ENCODE measurements around the gene COL5A3.
"Not testable (repeated sequence)": the region's sequence is repeated elsewhere in the genome, so short reads cannot be mapped to it uniquely, and the experiment has no call there.

COL5A3 gene

DNA sequence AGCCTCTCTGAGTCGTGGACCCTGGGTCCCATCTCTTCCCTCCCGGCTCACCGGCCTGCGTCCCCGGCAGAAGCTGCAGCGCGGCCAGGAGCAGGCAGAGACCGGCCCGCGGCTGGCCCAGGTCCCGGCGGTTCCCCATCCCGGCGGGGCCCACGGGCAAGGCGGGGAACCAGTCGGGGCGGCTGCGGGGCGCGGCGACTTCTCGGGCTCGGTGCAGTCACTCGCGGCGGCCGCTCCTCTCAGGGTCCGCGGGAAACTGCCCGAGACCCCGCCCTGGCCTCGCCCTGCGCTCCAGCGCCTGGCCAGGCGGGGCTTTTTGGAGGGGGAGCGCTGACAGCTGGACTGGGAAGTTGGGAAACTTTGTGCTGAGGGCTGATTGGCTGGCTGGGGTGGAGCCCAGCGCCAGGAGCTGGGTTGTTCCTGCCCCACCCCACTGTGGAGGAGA, at the start of gene COL5A3:
Gene COL5A3 (minus strand): TSS at position 258 of the 445 bp plus-strand sequence. CDS start 119 bp downstream, at position 139.
- no peak for DNase-seq (ENCODE audit: low read depth in 2 of 2)

DNA sequence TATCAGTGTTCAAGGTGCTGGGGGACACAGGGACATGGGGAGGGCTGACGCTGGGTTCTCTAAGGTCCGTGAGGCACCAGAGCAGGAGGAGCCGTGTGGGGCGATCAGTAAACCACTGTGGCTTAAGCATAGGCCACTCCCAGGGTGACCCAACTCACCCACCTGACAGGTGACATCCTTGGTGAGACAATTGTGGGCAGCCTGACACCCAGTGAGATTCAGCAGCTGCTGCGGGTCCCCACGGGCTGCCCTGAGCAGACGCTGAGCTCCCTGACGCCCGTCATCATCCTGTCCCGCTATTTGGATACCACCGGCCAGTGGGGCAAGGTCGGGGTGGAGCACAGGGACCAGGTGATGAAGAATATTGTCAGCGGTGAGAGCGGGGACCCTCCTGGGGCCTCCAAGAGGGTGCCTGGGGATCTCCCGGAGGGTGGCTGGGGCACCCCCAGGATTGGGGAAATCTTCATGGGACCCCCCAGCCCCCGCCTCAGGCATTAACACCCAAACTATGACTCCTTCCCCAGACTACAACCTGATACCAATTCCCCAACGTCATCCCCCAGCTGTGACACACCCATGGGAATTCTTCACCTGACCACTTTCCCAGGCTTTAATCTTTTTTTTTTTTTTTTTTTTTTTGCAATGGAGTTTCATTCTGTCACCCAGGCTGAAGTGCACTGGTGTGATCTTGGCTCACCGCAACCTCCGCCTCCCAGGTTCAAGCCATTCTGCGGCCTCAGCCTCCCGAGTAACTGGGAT, 42.5 kb upstream of the COL5A3 start:
- DNase-seq (ENCODE audit: low read depth in 2 of 2): no peak

GRCh38 chr19:10049626-10050025, 39.3 kb upstream of the COL5A3 start:
- DNase-seq (ENCODE audit: low read depth in 2 of 2): no peak

GRCh38 chr19:10045371-10045770, 35.1 kb upstream of the COL5A3 start:
- DNase-seq (ENCODE audit: low read depth in 2 of 2): no peak

DNA sequence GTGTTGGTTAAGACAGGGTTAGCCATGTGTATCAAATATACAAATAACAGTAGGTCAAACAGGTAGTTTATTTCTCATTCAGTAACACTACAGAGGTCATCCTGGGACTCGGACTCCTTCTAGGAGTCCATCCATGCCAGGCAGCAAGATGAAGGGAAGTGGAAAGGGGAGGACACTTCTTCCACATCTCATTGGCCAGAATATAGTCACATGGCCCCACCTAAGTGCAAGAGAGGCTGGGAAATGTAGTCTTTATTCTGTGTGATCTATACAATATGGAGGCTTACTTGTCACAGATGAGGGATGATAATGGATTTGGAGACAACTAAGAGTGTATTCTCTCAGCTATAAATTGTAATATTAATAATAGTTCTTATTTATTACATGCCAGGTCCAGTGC, 34.1 kb upstream of the COL5A3 start:
- DNase-seq (ENCODE audit: low read depth in 2 of 2): no peak

DNA sequence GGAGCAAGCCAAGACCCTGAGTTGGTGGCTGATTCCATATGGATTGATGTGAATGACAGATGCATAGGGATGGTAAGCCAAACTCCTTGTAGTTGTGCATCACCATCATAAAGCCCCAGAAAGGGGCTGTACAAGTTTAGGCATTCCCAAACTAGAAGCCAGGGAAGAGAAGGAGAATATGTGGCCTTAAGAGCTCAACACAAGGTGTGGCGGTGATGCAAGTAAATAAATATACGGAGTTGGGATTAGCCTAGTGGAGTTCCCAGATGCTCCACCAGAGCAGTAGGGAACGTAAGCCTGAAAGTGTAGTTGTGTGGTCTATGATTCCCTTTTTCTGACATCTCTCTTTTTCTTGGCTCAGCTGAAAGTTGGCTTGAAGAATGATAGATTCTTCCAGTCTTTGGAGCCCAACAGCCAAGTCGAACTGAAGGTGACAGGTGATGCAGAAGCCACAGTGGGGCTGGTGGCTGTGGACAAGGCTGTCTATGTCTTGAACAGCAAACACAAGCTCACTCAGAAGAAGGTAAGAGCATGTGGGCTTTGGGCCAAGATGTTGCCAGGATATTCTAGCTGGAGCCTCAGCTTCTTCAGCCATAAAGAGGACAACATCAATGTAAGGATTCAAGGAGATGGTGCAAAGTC, 33.1 kb upstream of the COL5A3 start:
- no peak for DNase-seq (ENCODE audit: low read depth in 2 of 2)

- DNase-seq (ENCODE audit: low read depth in 2 of 2): no peak
Observed at GRCh38 chr19:10037809-10038208, 27.5 kb upstream of the COL5A3 start.

DNA sequence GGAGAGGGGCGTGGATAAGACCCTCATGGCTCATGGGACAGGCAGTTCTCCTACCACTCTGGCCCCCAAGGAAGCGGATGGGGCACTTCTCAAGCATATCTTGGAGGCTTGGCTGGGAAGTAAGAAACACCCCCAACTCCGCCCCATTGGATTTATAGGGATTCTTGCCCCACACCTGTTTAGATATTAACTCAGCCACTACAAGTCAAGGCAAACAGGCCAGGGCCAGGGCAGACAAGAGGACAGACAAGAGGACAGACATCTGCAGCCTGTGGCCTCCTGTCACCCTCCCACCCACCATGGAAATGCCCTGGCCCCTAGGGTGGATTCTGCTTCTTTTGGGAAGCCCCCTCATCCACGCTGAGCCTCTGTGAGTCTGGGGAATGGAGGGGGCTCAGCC, 27.1 kb upstream of the COL5A3 start:
- DNase-seq (ENCODE audit: low read depth in 2 of 2): no peak

DNA sequence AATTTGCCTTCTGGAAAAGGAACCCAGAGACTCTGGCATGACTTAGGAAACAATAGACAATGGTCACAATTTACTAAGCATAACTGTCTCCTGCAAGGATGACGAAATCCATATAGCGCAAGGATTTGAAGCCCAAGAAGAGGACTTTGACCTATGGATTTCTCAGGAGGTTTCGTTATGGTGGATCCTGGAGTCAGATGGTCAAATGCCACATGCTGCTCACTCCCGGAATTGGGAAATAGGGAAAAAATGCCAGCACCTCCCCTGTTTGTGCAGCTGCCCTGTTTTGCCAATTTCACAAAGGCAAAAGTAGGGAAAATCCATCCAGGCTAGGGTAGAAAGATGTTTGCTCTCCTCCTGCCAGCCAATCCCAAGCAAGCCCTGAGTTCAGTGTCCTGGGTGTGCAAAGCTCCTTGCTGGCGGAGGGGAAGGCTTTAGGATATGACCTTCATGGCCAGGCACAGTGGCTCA, 26.3 kb upstream of the COL5A3 start:
- DNase-seq (ENCODE audit: low read depth in 2 of 2): no peak

- no peak for DNase-seq (ENCODE audit: low read depth in 2 of 2)
Observed at GRCh38 chr19:10033614-10034013, 23.3 kb upstream of the COL5A3 start.

GRCh38 chr19:10027158-10027997, 17.1 kb upstream of the COL5A3 start:
- peak; percentile 64 to 71 for DNase-seq (ENCODE audit: low read depth in 2 of 2)

GRCh38 chr19:10026744-10027143, 16.4 kb upstream of the COL5A3 start:
- no peak for DNase-seq (ENCODE audit: low read depth in 2 of 2)

DNA sequence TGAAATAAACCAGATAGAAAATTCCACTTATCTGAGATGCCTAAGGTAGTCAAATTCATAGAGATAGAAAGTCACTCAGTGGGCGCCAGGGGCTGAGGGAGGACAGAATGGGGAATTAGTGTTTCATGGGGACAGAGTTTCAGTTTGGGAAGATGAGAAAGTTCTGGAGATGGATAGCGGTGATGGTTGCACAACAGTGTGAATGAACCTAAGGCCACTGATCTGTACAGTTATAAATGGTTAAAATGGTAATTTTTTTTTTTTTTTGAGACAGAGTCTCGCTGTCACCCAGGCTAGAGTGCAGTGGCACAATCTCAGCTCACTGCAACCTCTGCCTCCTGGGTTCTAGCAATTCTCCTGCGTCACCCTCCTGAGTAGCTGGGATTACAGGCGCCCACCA, 12.8 kb upstream of the COL5A3 start:
- not testable (repeated sequence) for DNase-seq (ENCODE audit: low read depth in 2 of 2)

DNA sequence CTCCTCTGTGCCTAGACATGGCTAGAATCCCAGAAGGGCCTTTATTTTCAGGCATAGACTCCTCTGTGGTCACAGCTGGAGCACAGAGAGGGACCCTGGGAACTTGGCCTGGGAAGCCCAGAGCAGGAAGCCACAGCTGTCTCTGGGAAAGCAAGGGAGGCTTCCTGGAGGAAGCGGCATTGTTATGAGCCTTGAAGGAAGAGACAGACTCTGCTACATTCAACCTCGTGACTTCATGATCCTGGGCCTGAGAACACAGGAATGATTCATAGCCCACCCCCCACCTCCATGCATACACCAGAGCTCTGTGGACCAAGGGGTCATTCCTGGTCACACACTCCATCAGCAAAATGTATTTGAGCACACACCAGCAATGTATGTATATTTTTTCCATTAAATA, 11.6 kb upstream of the COL5A3 start:
- no peak for DNase-seq (ENCODE audit: low read depth in 2 of 2)

- no peak for DNase-seq (ENCODE audit: low read depth in 2 of 2)
Observed at GRCh38 chr19:10021446-10021845, 11.1 kb upstream of the COL5A3 start.

DNA sequence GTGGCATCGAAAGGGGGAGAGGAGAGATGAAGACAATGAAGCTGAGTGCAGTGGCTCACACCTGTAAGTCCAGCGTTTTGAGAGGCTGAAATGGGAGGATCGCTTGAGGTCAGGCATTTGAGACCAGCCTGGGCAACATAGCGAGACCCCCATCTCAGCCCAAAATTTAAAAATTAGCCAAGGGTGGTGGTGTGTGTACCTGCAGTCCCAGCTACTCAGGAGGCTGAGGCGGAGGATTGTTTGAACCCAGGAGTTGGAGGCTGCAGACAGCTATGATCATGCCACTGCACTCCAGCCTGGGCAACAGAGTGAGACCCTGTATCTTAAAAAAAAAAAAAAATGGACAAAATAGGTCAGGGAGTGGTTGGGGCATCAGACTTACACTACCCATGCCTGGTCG, 10.5 kb upstream of the COL5A3 start:
- no peak for DNase-seq (ENCODE audit: low read depth in 2 of 2)

GRCh38 chr19:10019246-10019645, 8.9 kb upstream of the COL5A3 start:
- DNase-seq (ENCODE audit: low read depth in 2 of 2): no peak

DNA sequence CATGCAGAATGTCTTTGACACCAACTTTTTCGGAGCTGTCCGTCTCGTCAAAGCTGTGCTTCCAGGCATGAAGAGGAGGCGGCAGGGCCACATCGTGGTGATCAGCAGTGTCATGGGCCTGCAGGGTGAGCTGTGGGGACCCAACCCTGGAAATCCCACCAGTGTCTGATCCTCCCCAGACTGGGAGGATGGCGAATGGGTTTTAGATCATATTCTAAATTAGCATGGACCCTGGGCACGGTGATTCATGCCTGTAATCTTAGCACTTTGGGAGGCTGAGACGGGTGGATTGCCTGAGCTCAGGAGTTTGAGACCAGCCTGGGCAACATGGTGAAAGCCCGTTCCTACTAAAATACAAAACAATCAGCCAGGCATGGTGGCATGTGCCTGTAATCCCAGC, 8.5 kb upstream of the COL5A3 start:
- DNase-seq (ENCODE audit: low read depth in 2 of 2): no peak

DNA sequence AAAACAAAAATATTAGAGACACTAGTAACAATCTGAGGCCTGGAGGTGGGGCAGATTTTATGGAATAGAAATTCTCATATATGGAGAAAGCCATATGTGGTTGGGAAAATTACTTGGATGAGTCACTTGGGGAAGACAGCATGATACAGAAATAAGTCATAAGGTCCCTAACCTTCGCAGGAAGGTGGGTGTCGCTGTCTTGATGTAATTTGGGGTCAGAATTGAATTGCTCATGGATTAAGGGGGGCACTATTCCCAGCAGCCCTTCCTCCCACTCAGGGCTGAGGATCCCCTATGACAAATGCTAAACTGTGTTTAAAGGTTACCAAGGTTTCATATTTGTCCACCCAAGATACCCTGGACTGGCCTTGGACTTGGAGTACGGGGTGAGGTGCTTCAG, 8.0 kb upstream of the COL5A3 start:
- DNase-seq (ENCODE audit: low read depth in 2 of 2): no peak

DNA sequence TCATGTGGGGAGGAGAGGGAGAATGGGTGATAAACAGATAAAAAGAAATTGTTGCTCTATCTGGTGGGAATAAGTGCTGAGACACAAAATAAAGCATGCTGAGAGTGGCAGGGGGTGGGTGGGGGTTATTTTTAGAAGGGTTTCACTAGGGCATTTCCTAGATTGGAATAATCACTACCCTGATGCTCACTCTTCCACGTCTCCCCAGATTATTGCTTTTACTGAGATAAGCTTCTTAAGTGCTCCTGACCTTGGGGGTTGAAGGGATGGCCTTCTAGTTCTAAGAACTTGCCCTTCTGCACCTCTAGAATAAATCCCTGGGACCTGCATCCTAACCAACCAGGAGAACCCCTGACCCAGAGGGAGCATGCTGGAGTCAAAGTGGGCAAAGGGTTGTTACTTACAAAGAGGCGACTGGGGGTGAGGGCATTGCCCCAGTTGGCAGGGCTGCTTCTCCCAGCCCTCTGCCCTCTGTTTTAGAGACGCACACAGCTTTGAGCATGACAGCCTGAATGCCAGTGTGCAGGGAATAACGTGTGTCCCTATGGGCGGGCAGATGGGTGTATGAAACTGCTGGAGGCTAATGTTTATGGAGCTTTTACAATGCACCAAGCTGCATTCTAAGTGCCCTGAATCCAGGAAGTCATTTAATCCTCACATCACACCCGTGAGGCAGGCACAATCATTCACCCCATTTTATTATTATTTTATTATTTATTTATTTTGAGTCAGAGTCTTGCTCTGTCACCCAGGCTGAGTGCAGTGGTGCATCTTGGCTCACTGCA, 3.7 kb upstream of the COL5A3 start:
- DNase-seq (ENCODE audit: low read depth in 2 of 2): no peak

DNA sequence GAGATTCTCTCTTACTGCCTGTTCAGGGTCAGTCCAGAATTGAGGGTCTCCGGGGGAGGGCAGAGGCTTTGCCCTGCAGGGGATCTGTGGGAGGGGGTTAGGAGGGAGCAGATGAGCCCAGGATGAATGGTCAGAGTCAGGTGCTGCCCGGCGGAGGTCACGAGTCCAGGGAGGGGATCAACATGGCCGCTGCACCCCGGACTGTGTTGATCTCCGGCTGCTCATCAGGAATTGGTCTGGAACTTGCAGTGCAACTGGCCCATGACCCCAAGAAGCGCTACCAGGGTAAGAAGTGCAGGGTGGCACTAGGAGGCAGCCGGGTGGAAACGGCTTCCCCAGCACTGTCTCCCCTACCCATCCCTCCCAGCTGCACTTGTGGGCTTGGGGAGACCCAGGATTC, 3.0 kb upstream of the COL5A3 start, which contains the start of gene RDH8:
Gene RDH8 (plus strand): TSS at position 168 of the 400 bp plus-strand sequence. CDS start 15 bp downstream, at position 183.
- DNase-seq (ENCODE audit: low read depth in 2 of 2): no peak

Data from stimulated activated CD4-positive, alpha-beta T cell treated with anti-CD3 and anti-CD28 coated beads, Interleukin-1b, Interleukin-23, amount 100 ng/mL, for 4 hours (primary cell).